Nucleus accumbens (tissue), 56 donors: ENCODE results near the gene CLSTN2.

Experiments
- DNase-seq, 56 donors: peaks; one replicate each; lab custom pipeline; 2025; lab: John Stamatoyannopoulos, UW

Gene CLSTN2

DNA sequence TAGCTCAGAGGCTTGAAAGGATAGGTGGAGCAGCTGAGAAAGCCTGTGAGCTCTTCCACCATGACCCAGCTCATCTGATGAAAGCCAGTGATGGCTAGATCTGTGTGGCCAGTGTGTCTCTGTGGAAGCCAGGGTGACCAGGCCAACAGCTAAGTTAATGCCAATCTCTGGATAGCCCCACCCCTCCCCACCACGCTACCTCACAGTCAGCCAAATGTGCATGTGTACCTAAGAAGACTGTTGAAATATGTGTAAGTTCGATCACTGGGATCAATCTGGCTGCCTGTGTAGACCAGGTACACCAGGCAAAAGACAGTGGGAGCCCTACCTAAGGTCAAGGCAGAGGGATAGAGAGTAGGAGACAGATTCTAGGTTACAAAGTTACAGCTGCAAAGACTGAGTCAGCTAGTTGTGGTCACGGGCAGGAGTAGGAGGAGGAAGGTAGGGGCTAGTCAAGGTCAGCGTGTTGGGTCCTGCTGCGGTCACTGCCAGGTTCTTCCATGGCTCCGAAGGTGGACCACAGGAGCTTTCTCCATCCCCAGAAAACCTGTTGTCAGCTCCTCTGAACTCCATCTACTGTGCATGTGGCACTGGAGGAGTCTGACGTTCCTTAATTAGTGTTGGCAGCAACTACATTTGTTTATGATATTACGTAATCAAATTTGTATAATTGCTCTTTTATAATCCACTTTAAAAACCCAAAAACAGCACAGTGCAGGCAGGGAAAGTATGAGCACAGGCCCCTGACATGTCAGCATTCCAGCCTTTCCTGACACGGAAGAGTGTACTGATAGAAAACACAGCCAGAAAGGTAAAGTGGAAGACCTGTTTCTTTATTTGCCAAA is 318.0 kb downstream of the CLSTN2 start:
- no peak for DNase-seq

DNA sequence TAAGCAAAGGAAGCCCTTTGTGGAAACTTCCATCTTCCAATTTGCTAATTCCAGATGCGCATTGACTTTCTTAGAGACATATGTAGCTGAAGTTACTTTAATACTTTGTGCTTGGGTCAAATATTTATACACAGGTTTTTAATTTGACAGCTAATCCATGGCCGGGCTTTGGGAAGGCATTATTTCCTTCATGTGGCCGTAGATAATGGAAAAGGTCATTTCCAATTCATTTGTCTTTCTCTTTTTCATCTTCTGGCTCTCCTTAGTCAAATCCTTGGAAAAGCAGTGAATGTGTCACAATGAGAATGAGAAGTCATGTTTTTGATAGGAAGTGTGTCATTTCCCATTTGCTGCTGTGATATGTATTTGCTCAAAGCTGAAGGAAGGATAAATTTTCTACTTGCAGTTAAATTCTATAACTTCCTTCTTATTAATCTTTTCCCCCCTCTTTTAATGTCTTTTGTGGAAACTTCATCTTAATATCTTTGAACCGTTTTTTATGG is 323.3 kb downstream of the CLSTN2 start:
- no peak for DNase-seq

GRCh38 chr3:140265302-140265701 is 330.3 kb downstream of the CLSTN2 start:
- no peak for DNase-seq

- DNase-seq: no peak
These were observed 333.1 kb downstream of the CLSTN2 start for GRCh38 chr3:140268103-140268502.

- no peak for DNase-seq
These were observed 333.6 kb downstream of the CLSTN2 start for GRCh38 chr3:140268610-140269009.

DNA sequence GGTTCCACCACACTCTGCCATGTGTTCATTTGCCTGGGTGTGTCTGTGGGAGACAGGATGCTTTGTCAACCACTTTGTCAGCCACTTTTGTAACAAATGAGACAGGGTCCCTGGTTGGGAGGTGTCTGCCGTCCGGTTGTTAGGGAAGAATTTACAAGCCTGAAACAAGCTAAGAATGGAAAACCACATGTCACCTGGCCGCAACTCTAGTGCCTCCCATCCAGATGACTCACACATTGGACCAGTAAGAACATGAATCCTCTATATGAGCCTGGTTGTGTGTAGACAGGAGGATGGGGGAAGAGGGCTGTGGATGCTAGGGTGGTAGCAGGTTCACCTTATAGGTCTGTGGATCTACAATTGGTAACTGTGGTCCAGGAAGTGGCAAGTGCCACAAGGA is 335.3 kb downstream of the CLSTN2 start:
- no peak for DNase-seq

GRCh38 chr3:140273542-140274195 is 338.7 kb downstream of the CLSTN2 start:
- DNase-seq: no peak

- DNase-seq: no peak
These were observed 339.4 kb downstream of the CLSTN2 start for GRCh38 chr3:140274429-140274828.

GRCh38 chr3:140276703-140277102 is 341.7 kb downstream of the CLSTN2 start:
- DNase-seq: no peak

GRCh38 chr3:140277886-140278285 is 342.9 kb downstream of the CLSTN2 start:
- no peak for DNase-seq

DNA sequence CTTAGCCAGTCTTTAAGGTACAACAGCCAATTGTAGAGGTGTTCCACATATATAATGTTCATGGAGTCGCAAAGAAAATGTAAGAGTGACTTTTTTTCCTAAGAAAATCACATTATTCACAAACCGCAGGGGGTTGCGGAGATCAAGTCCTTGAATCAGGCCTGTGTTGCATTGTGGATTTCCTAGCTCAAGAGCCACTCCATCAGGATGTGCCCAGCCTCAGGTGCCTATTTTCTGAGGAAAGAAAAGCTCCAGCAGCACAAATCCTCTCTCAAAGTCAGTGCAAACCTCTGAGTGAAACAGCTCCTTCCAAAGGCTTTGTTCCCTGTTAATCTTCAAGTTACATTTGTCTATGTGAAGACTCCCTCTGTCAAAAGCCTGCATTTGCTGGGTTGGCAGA is 349.4 kb downstream of the CLSTN2 start:
- no peak for DNase-seq

DNA sequence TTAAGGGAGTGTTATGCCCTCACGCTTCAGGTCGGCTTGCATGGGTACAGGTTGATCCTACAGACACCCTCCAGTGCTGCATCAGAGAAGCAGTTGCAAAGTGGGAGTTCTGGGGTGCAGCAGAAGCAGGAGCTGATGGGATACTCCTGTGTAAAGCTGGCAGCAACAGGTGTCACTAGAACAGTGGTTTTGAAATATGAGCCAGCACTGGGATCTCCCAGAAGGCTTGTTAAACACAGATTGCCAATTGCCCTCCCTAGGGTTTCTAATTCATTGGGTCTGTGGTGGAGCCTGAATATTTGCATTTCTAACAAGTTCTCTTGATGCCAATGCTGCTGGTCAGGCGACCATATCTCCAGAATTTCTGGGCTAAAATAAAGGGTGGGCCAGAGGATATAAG is 350.4 kb downstream of the CLSTN2 start:
- DNase-seq: no peak

- DNase-seq: no peak
These were observed 353.6 kb downstream of the CLSTN2 start for GRCh38 chr3:140288595-140288994.

DNA sequence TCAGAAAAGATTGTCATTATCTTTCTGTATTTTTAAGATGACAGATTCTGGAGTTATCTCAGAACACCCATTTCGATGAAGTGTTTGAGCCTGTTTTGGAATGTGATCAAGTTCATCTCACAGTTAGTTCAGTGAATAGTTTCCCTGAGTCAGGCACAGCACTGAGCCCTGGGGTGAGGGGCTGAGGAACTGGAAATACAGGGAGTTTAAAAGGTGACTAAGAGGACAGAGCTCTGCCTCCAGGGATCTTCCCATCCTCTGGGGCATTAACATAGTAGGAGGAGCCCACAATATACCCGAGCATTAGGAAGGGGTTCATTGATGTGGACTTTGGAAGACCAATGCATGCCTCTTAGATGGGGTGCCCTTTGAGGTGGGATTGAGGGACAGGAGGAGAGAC is 355.1 kb downstream of the CLSTN2 start:
- DNase-seq: no peak

DNA sequence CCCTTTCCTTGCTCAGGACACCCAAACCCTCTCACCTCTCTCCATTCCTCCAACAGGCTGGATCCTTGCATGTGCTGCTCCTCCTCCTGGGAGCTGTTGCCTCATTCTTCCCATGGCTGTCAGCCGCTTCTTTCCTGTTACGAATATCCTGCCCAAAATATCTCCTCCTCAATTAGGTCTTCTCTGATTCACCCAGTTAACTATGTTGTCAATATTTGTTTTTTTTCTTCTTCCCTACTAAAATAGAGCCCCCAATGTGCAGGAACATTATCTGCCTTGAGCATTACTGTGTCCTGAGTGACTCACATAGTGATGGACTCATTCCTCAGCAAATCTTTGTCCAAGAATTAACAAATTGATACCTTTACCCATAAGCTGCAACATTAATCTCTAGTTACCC is 357.2 kb downstream of the CLSTN2 start:
- no peak for DNase-seq

GRCh38 chr3:140292684-140293083 is 357.7 kb downstream of the CLSTN2 start:
- peak in 2 of 56 donors; percentile 1 to 20 for DNase-seq

DNA sequence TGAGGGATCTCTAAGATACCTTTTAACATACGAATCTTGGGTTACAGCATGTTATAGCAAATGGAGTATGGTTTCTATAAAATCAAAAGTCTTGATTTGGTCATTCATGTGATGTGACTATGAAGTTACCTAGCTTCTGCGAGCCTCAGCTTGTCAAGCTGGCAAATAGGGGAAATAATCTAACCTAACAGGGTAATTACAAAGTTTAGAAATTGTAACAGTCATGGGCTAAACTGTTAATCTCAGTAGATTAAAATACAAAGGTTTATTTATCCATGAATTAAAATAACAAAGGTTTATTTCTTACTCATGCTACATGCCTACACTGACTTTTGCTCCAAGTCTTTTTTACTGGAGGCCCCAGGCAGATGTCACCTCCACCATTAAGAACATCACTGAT is 359.1 kb downstream of the CLSTN2 start:
- no peak for DNase-seq

DNA sequence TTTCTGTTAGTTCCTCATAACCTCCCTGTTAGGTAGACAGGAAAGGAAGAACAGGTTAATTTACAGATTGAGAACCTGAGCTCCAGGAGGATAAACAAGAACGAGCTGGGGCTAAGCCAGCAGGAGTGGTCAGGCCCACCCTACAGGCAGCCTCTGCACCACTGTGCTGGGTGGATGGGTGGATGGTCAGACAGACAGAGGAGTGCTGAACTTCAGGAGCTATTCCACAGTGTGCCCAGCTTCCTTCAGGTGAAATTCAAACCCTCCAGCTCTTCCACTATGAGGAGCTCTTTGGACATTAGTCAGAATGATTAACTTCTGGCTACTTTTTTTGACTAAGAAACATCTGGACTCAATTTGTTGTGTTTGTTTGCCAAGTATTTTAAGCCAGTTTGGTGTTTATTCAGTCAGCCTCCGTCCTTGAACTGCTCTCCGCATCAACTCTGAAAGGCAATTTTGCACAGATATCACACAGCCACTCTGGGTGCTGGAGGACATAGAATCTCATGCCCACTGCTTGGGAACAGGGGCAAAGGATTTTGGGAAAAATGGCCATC is 361.9 kb downstream of the CLSTN2 start:
- DNase-seq: no peak

DNA sequence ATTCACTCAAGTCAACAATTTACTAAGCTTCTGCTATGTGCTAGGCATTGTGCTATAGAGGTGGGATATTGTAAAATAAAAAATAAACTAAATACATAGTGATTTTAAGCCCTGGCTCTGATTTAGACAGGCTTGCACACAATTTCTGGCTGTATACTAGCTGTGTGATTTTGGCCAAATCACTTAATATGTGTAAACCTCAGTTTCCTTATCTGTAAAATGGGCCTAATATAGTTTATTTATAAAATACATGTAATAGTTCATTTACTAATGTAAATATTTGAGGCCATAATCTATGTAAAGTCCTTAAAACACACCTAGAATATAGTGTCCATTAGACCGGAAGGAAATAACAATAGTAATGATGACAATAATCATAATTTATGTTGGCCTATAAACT is 363.1 kb downstream of the CLSTN2 start:
- no peak for DNase-seq

- no peak for DNase-seq
These were observed 363.6 kb downstream of the CLSTN2 start for GRCh38 chr3:140298569-140299070.

DNA sequence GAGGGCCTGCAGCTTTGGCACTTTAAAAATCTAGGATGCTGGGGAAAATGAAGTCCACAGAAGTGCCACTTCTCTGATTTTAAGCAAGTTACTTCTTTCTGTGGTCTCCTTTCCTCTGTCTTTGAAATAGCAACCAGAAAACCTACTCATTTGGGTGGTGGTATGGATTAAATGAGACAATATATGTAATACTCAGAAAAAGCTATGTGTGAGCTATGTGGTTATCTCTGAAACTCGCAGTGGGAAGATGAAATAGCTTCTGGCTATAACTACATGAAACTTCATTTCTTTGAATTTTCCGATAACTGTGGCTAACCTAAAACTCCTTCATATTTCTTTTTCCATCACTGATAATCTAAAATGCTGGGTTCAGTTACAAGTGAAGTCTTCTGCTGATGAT is 368.9 kb downstream of the CLSTN2 start:
- no peak for DNase-seq
